Dermis microvascular lymphatic vessel endothelial cell (primary cell): ENCODE data around the gene TSPAN4. TPM values are rescaled to one million over a fixed set of nuclear protein-coding genes. Genes with fewer than 3 reads are reported as not detected.

Experiments
- DNase-seq, 2 donors: peaks; one replicate each; pipeline versions ENCODE4 v3.0.0 to v3.0.0-alpha.2; 2010; ENCODE audit warnings: low read depth in 2 of 2
- total RNA-seq: library from RNA; depleted of rRNA; stranded (reverse); fragments of >200 nt; gene quantifications from 2 replicates; pipeline ENCODE4 v1.2.1, GENCODE V29; 2014

Gene TSPAN4
- total RNA-seq, 1 donor from 2014 or later: 73.4 TPM

- no peak for DNase-seq
These were observed 21.5 kb downstream of the TSPAN4 start for GRCh38 chr11:863910-864827.

GRCh38 chr11:864898-865297, 22.2 kb downstream of the TSPAN4 start:
- no peak for DNase-seq

- no peak for DNase-seq
These were observed 23.1 kb downstream of the TSPAN4 start for GRCh38 chr11:865462-866430.

GRCh38 chr11:866481-866880, 23.8 kb downstream of the TSPAN4 start:
- no peak for DNase-seq

GRCh38 chr11:867856-868358, 25.3 kb downstream of the TSPAN4 start:
- no peak for DNase-seq

- DNase-seq: no peak
These were observed 25.7 kb downstream of the TSPAN4 start for GRCh38 chr11:868394-868793.

- no peak for DNase-seq
These were observed 26.1 kb downstream of the TSPAN4 start for GRCh38 chr11:868802-869201.

GRCh38 chr11:869399-870126, 26.9 kb downstream of the TSPAN4 start:
- DNase-seq: no peak

GRCh38 chr11:870127-870413, 27.4 kb downstream of the TSPAN4 start:
- DNase-seq: no peak

GRCh38 chr11:870418-870817, 27.8 kb downstream of the TSPAN4 start:
- no peak for DNase-seq

GRCh38 chr11:871472-871871, 28.8 kb downstream of the TSPAN4 start:
- DNase-seq: no peak

- DNase-seq: no peak
These were observed 30.1 kb downstream of the TSPAN4 start for GRCh38 chr11:872799-873198.

- no peak for DNase-seq
These were observed 31.1 kb downstream of the TSPAN4 start for GRCh38 chr11:873706-874105.

GRCh38 chr11:875203-875602, 32.6 kb downstream of the TSPAN4 start:
- no peak for DNase-seq

- DNase-seq: no peak
These were observed 33.2 kb downstream of the TSPAN4 start for GRCh38 chr11:875769-876301.

- DNase-seq: peak; percentile 13 to 30
These were observed 33.9 kb downstream of the TSPAN4 start for GRCh38 chr11:876545-876944.

- peak in 1 of 2 donors; percentile 19 for DNase-seq
These were observed 34.9 kb downstream of the TSPAN4 start for GRCh38 chr11:877565-877964.

GRCh38 chr11:880447-880846, 37.8 kb downstream of the TSPAN4 start:
- no peak for DNase-seq

GRCh38 chr11:882596-882995, 39.9 kb downstream of the TSPAN4 start:
- no peak for DNase-seq

- no peak for DNase-seq
These were observed 40.9 kb downstream of the TSPAN4 start for GRCh38 chr11:883527-883926.

GRCh38 chr11:884578-885070, 42.0 kb downstream of the TSPAN4 start:
- no peak for DNase-seq
